Superior temporal gyrus (tissue), 1 donor: ENCODE measurements around the gene MDFI.

Source experiments
- DNase-seq: peaks from one replicate; pipeline ENCODE4 v3.0.0-alpha.2; 2016; ENCODE audit errors: extremely low spot score

Gene MDFI

GRCh38 chr6:41638002-41638934 is at the start of gene MDFI:
MDFI (plus strand) TSS chr6:41638468; CDS start chr6:41638750, 282 bp downstream.
- DNase-seq: no peak

DNA sequence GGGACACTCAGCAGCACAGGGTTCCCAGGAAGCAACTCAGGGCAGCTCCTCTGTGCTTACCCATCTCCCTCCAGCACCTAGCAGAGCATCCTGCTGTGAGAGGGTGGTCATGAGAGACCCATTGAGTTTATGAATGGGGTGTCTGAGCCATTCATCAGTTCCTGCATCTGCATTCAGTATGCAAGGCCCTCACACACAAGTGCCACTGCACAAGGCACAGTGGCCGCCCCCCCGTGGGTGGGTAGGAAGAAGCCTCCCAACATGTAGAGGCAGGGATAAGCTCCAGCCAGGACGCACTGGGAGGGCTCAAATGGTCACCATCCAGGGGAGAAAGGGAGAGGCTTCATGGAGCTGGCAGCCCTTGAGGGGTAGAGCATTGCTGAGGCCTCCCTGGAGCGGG is 49.0 kb upstream of the MDFI start:
- no peak for DNase-seq

GRCh38 chr6:41589636-41590622 is 48.3 kb upstream of the MDFI start:
- no peak for DNase-seq

GRCh38 chr6:41591122-41591521 is 47.1 kb upstream of the MDFI start:
- no peak for DNase-seq

GRCh38 chr6:41591859-41592502 is 46.3 kb upstream of the MDFI start:
- peak; percentile 89 for DNase-seq

- DNase-seq: no peak
Observed at GRCh38 chr6:41593406-41593805, 44.9 kb upstream of the MDFI start.

DNA sequence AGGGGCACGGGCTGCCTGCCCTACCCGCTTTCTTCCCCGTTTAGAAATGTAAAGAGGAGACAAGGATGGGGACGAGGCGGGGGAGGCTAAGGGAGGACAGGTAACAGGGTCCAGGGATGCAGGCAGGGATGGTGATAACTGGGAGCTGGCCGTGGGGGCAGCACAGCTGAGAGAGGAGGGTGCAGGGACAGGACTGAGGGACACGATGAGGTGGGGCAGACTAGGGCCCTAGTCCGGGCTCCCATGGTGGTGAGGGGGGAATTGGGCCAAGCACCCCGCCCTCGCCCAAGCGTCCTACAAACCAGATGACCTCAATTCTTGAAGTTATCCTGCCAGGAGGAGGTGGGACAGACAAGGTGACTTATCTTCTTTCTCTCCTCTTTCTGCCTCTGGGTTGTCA is 44.4 kb upstream of the MDFI start:
- DNase-seq: no peak

DNA sequence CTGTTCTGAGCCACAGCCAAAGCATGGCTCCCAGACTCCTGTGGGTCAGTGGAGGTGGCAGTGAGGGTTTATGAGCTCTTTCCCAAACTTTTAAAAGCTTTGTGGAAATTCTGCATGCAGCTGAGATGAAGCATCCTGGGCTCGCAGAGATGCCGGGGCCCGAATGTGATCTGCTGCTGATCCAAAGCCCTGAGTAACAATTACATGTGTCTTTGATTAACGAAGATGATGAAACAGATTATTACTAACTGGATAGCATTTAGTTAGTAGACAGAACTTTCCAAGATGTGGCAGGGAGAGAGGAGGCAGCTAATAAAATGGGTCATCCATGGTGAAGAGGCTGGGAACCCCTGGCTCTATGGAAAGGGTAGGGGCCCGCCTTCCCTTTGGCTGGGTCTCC is 43.9 kb upstream of the MDFI start:
- DNase-seq: no peak

DNA sequence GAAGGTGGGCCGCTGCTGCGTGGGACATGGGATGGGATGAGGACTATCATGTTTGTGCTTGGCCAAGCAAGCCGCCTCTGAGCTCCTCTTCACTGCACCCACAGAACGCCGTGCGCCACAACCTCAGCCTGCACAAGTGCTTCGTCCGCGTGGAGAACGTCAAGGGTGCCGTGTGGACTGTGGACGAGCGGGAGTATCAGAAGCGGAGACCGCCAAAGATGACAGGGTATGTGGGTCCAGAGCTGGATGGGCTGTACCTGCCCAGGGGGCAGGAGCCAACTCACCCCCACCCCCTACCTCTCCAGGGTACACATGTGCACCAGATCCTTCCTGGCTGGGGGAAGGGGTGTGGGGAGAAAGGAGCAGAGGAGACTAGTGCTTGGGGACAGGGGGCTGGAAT is 43.5 kb upstream of the MDFI start:
- no peak for DNase-seq

DNA sequence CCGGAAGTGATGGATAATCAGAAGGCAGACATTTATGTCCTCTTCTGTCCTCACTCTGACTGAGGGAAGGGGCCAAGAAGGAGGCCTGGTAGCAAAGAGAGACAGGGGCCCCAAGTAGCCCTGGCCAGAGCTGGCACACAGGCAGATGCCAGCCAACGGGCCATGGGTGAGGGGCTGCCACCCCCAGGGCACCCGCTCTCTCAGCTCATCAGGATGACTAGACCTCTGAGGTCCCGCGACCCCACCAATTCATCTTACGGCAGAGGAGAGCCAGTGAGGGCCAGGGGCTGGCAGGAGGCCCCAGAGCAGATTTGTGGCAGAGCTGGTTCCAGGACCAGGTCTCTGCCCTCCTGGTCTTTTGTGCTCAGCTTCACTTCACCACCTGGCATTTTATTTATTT is 43.1 kb upstream of the MDFI start:
- DNase-seq: no peak

- no peak for DNase-seq
Observed at GRCh38 chr6:41596096-41596685, 42.1 kb upstream of the MDFI start.

GRCh38 chr6:41596807-41597206 is 41.5 kb upstream of the MDFI start:
- no peak for DNase-seq

DNA sequence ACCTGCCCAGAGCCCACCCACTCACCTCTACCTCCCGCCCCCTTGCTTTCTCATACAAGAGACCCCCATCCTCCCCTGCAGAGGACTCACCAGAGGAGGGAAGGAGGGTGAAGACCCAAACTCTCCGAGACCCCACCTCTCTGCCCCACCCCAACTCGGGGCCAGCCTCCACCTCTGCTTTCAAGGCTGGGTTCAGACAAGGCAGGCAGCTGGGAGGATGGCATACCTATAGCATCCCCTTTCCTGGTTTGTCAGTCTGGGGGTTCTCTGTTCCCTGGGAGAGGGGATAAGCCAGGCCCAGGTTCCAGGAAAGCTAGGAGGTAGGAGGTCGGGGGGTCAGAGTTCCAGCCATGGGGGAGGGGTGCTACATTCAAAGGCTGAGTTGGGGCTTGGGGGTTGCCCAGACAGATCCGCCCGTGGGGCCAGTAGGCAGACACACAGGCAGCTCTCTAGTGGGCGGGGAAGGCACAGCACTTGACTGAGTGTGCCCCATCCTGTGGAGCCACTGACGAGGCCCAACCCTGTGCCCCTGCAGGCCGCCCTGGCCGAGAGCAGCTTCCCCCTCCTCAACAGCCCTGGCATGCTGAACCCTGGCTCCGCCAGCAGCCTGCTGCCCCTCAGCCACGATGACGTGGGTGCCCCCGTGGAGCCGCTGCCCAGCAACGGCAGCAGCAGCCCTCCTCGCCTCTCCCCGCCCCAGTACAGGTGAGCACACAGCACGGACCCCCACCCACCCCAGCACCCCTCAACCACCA is 40.8 kb upstream of the MDFI start:
- DNase-seq: no peak

DNA sequence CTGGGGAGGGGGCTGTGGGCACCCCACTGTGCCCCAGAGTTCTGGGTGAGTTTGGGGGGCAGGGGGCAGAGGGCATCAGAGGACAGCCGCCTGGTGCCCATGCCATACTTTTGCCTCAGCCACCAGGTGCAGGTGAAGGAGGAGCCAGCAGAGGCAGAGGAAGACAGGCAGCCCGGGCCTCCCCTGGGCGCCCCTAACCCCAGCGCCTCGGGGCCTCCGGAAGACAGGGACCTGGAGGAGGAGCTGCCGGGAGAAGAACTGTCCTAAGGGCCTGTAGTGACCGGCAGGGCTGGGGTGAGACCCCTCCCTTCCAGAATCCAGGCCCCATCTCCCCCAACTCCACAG is 39.6 kb upstream of the MDFI start:
- no peak for DNase-seq

DNA sequence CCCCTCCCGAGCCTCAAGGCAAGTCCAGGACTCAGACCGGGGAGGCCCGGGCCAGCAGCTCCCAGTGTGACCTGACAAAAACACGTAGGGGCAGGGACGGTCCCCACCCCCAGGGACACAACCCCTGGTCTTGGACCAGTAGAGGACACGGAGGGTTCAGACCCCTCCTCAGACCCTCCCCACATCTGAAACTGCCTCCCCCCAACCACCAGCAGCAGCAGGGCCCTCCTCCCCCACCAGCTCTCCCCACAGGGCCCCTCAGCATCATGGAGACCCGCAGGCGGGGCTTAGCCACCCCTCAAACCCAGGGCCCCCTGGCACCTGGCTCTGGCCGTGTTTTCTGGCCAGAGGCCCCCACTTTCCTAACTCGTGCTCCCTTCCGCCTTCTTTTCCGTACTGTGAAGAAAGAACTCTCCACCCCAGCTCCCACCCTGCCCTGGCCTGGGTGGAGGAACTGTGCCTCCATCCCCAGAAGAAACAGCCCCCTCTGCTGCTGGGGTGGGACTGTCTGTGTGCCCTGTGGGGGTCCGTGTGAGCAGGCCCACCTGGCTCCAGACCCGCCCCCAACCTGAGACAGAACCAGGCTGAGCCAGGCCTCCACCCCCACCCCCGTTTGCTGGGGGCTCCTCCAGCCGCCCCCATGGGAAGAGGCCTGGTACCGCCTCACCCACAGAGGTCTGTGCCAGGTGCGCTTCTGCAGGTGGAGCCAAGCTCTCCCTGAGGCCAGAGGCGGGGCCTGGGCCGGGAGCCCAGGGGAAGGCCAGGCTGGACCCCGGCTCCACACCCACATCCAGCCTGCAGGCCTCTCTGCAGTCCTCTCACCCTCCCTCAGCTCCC is 39.0 kb upstream of the MDFI start:
- no peak for DNase-seq

DNA sequence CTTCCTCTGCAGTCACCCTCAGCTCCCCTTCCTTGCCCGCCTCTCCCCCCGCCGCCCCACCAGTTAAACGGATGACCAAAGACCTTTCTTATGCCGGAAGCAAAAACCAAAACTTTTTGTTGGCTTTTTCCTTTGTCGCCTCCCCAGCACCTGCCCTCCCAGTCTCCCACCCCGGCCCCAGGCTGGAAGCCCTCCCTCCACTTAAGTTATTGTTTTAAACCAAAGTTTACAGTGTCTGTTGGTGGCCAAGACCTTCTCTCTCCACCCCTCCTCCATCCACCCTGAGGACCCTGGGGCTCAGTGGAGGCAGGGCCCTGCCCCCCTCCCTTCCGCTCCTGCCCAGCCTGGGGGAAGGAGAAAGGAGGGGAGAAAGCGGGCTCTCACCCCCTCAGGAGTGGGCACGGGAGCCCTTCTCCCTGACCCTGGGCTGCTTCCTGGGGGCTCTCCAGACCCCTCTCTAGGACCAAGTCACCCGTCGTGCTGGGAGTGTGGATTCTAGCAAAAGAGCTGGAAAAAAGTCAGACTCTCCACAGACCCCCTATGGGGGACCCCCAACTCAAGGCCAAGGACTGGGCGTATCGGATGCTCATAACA is 38.3 kb upstream of the MDFI start:
- no peak for DNase-seq

DNA sequence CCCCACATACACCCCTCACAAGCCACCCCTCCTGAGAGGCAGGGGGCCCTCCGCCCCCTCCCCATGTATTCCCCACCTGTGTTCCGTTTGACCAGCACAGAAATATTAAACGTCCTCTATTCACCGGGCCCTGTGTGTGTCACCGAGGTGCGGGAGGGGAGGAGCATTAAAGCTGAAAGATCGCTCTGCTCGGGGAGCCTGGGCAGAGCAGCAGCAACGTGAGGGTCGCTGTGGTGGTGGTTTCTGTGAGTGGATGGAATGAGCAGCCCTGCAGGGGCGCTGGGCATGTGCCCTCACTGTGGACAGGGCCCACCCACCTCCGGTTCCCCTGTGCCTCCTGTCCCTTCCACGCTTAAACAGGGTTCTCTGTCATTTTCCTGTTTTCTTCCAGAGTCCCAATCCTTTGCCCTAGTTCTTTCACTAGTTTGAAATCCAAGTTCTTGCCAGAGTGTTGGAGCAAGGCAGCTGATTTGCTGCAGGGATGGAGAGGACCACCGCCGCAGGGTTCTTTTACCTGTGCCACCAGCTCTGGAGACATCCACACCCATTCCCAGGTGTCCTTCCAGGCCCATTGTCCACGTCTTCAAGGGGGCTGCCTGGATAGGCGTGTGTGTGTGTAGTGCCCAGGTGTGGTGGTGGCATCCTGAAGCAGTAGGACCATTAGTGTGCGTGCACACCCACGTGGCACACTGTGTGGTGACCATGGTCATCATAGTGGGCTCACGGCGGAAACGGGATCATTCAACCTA is 37.6 kb upstream of the MDFI start:
- no peak for DNase-seq

GRCh38 chr6:41601248-41601549 is 37.1 kb upstream of the MDFI start:
- no peak for DNase-seq

- no peak for DNase-seq
Observed at GRCh38 chr6:41602422-41602743, 35.9 kb upstream of the MDFI start.
